HS-27A (cell line): ENCODE data around the gene BCL2A1.
"Not testable (repeated sequence)": the region's sequence is repeated elsewhere in the genome, so short reads cannot be mapped to it uniquely, and the experiment has no call there.

Experiments used
- DNase-seq: peaks from one replicate; pipeline ENCODE4 v3.0.0-alpha.2; 2012; ENCODE audit warnings: low read depth, missing footprints

Gene BCL2A1

GRCh38 chr15:79923515-79924169, 47.4 kb downstream of the BCL2A1 start:
- DNase-seq = peak; percentile 92

GRCh38 chr15:79923079-79923514, 47.9 kb downstream of the BCL2A1 start:
- no peak for DNase-seq

- DNase-seq = no peak
Observed at GRCh38 chr15:79922512-79923078, 48.4 kb downstream of the BCL2A1 start.

GRCh38 chr15:79919749-79920511, 51.1 kb downstream of the BCL2A1 start:
- no peak for DNase-seq

GRCh38 chr15:79919090-79919748, 51.8 kb downstream of the BCL2A1 start:
- no peak for DNase-seq

GRCh38 chr15:79918278-79918677, 52.7 kb downstream of the BCL2A1 start:
- DNase-seq = no peak

- no peak for DNase-seq
Observed at GRCh38 chr15:79916502-79917132, 54.4 kb downstream of the BCL2A1 start.

- not testable (repeated sequence) for DNase-seq
Observed at GRCh38 chr15:79915776-79916501, 55.1 kb downstream of the BCL2A1 start.

GRCh38 chr15:79914728-79915127, 56.3 kb downstream of the BCL2A1 start:
- no peak for DNase-seq
